HPDE6-E6E7 (cell line): ENCODE measurements around the gene FAAH.

ENCODE experiments used
- DNase-seq: peaks from one replicate; pipeline ENCODE4 v3.0.0; 2011; ENCODE audit warnings: missing footprints; ENCODE audit errors: extremely low spot score

The FAAH gene

GRCh38 chr1:46449223-46450159 is 55.4 kb downstream of the FAAH start:
- DNase-seq = no peak

- DNase-seq = no peak
Observed at GRCh38 chr1:46450160-46450517, 56.0 kb downstream of the FAAH start.

GRCh38 chr1:46451948-46452930 is 58.1 kb downstream of the FAAH start:
- DNase-seq = no peak

GRCh38 chr1:46452931-46453325 is 58.8 kb downstream of the FAAH start:
- DNase-seq = no peak

GRCh38 chr1:46453449-46453848 is 59.3 kb downstream of the FAAH start:
- no peak for DNase-seq

GRCh38 chr1:46455951-46456350 is 61.8 kb downstream of the FAAH start:
- DNase-seq = no peak

GRCh38 chr1:46456411-46456963 is 62.4 kb downstream of the FAAH start:
- no peak for DNase-seq

GRCh38 chr1:46457178-46457577 is 63.1 kb downstream of the FAAH start:
- DNase-seq = no peak

- DNase-seq = no peak
Observed at GRCh38 chr1:46458190-46458589, 64.1 kb downstream of the FAAH start.

- no peak for DNase-seq
Observed at GRCh38 chr1:46458846-46459245, 64.7 kb downstream of the FAAH start.

GRCh38 chr1:46459315-46459714 is 65.2 kb downstream of the FAAH start:
- no peak for DNase-seq

- DNase-seq = no peak
Observed at GRCh38 chr1:46461017-46461808, 67.1 kb downstream of the FAAH start.

- DNase-seq = no peak
Observed at GRCh38 chr1:46461809-46462448, 67.8 kb downstream of the FAAH start.
